Breast epithelium (tissue), 3 donors: ENCODE measurements around the gene CHD6.

Experiments used
- CTCF ChIP-seq, 3 donors: fragments of 450-650 bp; IDR thresholded peaks; one replicate each; pipeline ENCODE4 v1.5.1; 2016 to 2017; ENCODE audit warnings: antibody characterized with exemption in 3 of 3, mild to moderate bottlenecking in 3 of 3, moderate library complexity in 3 of 3
- POLR2A ChIP-seq: fragments of 450-650 bp; IDR thresholded peaks from one replicate; pipeline ENCODE4 v1.6.1; 2016; ENCODE audit warnings: antibody characterized with exemption, mild to moderate bottlenecking, moderate library complexity
- POLR2AphosphoS5 ChIP-seq, 3 donors: sonication (generic); formaldehyde crosslinking; IDR thresholded peaks; one replicate each; pipeline ENCODE4 v1.6.1; 2017; ENCODE audit warnings: antibody characterized with exemption in 3 of 3

DNA sequence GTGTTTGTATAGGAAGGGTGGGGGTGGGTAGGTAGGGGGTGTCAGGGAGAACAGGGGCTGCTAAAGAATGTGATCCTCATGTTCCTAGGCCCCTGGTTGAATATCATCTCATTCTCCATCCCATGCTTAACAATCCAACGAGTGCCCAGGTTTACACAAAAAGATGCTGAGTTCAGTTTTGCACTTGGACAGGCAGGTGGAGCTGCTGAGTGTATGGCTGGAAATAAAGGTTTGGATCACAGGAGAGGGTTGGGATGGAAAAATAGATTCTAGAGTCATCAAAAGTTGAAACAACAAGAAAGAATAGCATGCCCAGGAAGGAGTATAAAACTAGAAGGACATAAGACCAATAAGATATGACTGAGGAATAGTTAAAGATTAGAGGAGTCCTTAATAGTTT is 14.2 kb downstream of the CHD6 start:
- peak in 1 of 3 donors; percentile 13 for TF ChIP-seq CTCF (IDR thresholded peaks at IDR 0.05)
- no peak for TF ChIP-seq POLR2A
- no peak for TF ChIP-seq POLR2AphosphoS5 (IDR thresholded peaks at IDR 0.05)
